Stimulated activated CD8-positive, alpha-beta memory T cell treated with anti-CD3 and anti-CD28 coated beads, Interleukin-4, amount 100 ng/mL, for 48 hours (primary cell): ENCODE measurements around the gene CCT3.
A peak's percentile ranks its signal among the peaks of the same experiment; 100 is the strongest.
"Not testable (repeated sequence)": the region's sequence is repeated elsewhere in the genome, so short reads cannot be mapped to it uniquely, and the experiment has no call there.

Experiments used
- DNase-seq: peaks from one replicate; pipeline ENCODE4 v3.0.0-alpha.2; 2020

Gene CCT3

DNA sequence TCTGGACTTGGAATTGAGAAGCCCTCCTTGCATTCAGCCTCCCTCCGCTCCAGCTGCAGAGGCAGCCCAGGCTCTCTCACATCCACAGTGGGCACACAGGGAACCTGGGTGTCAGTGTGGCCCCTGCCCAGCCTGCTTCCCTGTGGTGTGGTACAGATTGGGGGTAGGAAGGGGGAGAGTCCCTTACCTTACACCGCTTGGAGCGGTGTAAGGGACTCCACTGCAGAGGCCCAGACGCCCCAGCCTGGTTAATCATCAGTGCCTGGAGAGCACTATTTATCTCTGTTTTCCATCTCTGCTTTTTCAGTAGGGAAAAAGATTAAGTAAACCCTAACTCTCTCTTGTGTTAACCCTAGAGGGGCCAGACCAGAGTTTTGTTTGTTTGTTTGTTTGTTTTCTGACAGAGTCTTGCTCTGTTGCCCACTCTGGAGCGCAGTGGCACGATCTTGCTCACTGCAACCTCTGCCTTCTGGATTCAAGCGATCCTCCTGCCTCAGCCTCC is 30.1 kb upstream of the CCT3 start:
- DNase-seq = no peak

DNA sequence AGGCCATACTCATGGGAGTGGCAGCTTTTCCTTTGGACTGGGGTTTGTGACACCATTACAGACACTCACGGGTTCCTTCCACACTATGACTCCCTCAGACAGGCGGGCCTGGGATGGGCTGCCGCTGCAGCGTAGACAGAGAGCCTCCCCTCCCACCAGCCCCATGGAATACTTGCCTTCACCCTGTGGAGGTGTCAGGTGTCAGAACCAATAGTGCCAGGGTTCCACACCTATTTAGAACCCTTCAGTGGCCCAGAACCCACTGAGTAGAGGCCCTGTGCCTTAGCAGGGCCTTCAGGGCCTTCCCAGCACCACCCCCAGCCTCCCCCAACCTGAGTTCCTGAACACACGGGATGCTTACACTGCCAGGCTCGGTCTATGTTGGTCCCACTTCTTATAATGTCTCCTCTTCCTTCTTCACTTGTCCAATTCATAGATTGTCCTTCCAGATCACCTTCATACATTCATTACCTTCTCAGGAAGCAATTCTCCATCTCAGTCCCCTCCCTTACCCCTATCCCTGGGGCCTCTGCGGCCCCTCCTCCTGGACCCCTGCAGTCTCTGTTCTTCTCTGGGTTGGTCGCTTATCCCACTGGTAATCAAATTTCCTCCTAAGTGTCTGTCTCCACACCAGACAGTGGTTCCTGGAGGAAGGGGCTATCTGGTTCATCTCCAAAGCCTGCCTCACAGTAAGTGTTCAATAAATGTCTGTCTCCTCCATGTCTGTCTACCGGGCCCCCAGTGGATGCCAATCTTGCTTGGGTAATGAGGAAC is 29.5 kb upstream of the CCT3 start:
- DNase-seq = no peak

DNA sequence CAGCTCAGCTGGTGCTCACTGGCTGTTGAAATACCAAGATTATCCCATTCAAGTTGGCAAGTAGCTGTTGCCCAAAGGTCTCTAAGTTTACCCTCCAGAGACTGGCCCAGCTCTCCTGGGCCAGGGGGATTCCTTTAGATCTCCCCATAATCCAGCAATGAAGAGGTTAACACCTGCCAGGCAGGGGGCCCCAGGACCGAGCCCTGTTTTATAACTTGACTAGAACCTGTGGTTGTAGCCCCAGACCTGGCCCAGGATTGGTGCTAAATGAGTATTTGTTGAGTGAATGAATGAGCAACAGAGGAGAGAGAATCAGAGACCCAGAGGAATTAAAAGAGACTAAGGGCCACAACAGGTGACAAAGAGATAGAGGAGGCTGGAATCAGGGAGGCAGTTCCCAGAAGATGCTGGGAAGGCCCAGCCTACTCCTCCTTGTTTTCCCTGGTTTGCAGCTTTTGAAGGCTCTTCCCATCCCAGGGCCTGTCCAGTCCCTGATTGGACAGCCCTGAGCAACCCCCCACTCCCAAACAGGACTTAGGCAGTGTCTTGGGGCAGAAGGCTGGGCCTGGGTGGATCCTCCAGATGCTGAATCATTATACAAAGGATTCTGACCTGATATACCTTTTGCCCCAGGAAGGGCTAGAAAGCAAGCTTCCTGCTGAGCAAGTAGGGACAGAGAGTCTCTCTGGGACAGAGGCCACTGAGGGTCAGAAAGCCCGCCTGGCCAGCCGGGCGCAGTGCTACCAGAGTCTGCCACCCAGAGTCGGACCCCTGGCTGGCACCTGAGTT is 28.5 kb upstream of the CCT3 start:
- DNase-seq = no peak

GRCh38 chr1:156365754-156366153 is 27.7 kb upstream of the CCT3 start:
- no peak for DNase-seq

- DNase-seq = no peak
These were observed 22.4 kb upstream of the CCT3 start for GRCh38 chr1:156360534-156360933.

DNA sequence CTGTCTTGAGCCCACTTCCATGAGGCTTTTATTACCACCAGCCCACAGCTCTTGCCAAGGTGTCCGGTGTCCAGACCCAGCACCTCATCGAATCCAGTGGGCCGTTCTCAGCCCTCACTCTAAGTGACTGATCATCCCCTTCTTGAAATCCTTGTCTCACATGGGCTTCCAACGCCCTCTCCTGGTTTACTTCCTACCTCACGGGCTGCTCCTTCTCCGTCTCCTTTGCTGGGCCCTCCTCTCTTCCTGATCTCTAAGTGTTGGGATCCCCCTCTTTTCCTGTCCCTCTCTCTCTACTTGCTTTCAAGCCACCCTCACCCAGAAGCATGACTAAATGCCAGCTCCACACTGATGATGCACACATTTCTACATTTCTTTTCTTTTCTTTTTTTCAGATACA is 21.9 kb upstream of the CCT3 start:
- no peak for DNase-seq

DNA sequence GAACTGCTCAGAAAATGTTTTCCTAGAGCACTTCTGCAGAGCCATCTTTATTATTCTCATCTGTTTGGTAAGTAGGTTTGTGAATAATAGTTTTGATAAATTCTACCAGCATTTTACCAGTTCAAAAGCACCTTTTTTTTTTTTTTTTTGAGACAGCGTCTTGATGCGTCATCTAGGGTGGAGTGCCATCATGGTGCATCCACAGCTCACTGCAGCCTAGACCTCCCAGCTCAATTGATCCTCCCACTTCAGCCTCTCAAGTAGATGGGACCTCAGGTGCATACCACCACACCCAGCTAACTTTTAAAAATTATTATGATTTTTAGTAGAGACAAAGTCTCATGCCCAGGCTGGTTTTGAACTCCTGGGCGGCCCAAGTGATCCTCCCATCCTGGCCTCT is 21.2 kb upstream of the CCT3 start:
- no peak for DNase-seq

- DNase-seq = no peak
These were observed 20.5 kb upstream of the CCT3 start for GRCh38 chr1:156358641-156359040.

GRCh38 chr1:156357977-156358376 is 19.9 kb upstream of the CCT3 start:
- DNase-seq = no peak

DNA sequence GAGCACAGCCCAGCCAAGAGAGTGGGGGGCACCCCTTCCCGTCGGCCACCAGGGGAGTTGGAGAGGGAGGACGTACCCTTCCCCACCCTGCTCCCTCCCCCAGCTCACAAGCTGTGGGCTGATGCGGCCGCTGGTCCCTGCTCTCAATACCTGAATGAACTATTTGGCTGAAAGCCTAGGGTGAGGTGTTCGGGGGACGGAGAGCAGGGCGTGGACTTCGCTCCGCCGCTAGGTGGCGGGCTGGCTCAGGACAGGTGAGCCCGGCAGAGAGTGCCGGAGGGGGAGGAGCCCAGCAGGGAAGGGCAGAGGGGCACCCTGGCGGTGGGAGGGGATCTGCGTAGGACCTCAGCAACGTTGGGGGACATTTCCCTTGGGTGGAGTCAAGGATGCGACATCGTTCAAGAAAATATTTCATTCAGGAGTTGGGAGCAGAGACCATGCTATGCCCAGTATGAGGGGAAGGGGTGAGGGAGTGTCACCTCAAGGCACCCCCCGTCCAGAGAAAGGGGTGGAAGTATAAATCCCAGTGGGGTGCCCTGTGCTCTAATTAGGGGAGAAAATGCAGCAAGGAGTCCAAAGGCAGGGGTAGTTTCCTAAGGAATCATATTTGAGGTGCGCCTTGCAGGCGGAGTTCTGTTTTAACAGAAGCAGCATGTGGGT is 18.9 kb upstream of the CCT3 start:
- peak; percentile 77 for DNase-seq

GRCh38 chr1:156356262-156356874 is 18.3 kb upstream of the CCT3 start:
- no peak for DNase-seq

DNA sequence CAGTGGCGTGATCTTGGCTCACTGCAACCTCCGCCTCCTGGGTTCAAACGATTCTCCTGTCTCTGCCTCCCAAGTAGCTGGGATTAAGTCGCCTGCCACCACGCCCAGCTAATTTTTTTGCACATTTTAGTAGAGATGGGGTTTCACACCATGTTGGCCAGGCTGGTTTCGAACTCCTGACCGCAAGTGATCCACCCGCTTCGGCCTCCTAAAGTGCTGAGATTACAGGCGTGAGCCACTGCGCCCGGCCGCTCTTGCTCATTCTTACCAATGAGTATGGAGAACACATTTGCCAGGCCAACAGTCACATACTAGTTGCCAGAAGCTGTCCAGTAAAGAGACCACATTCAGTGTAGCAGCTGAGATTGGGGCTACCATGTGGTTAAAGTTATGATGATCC is 14.4 kb upstream of the CCT3 start:
- DNase-seq = not testable (repeated sequence)

GRCh38 chr1:156347331-156347730 is 9.2 kb upstream of the CCT3 start:
- DNase-seq = no peak

DNA sequence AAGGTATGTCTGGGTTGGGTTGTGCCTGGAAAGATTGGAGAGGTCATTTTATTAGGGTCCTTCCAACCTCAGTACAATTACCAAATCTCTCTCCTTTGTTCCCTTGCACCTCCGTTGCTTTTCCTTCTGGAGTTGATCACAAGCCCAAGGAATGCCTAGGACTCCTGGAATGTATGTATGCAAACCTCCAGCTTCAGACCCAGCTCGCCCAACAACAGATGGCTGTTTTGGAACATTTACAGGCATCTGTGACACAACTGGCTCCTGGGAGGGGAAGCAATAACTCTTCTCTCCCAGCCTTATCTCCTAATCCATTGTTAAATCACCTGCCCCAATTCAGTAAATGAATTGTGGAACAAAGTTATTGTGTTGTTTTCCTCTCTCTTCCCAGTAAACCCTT is 8.5 kb upstream of the CCT3 start:
- no peak for DNase-seq

- not testable (repeated sequence) for DNase-seq
These were observed 7.9 kb upstream of the CCT3 start for GRCh38 chr1:156346035-156346434.

- no peak for DNase-seq
These were observed 6.3 kb upstream of the CCT3 start for GRCh38 chr1:156344409-156344808.

GRCh38 chr1:156342166-156342955 is 4.3 kb upstream of the CCT3 start:
- DNase-seq = no peak

- no peak for DNase-seq
These were observed 258 bp downstream of the CCT3 start for GRCh38 chr1:156337888-156338179.

GRCh38 chr1:156337052-156337887 is 822 bp downstream of the CCT3 start:
- DNase-seq = peak; percentile 39

DNA sequence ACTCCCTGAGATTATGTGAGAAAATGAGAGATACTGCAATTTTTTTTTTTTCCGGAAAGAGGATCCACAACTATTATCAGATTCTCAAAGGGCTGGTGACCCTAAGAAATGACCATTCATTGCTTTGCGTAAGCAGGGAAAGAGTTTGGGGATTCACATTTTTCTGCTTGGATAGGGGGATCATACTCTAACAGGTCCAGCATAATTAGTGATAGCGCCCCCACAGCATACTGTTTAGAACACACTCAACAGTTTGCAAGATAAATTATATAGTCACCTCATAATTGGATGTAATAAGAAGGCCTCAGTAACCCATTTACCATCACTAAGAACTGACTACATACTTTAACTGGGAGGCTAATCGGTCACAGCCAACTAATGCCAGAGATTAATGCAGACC is 1.9 kb downstream of the CCT3 start:
- DNase-seq = no peak

DNA sequence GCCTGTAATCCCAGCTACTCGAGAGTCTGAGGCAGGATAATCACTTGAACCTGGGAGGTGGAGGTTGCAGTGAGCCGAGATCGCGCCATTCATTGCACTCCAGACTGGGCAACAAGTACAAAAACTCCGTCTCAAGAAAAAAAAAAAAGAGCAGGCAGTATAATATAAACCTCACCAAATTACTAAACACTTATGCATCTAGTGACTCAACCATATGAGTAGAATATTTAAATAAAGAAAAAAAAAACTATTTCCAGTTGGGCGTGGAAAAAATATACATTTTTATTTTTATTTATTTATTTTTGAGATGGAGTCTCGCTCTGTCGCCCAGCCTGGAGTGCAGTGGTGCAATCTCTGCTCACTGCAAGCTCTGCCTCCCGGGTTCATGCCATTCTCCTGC is 14.9 kb downstream of the CCT3 start:
- not testable (repeated sequence) for DNase-seq

DNA sequence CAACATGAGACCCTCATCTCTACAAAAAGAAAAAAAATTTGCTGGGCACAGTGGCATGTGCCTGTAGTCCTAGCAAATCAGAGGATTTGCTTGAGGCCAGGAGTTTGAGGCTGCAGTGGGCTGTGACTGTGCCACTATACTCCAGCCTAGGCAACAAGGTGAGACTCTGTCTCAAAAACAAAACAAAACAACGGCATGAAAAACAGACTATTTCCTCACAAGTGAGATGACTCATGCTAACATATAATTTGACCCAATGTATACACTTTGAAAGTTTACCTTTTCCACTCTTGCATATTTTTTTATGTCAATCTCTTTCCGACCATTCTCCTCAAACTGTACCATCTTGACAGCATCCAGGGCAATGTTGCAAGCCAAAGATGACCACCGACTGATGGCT is 17.5 kb downstream of the CCT3 start:
- DNase-seq = no peak
